SHP77 (cell line): ENCODE measurements around the gene TEAD1.

Source experiments
- DNase-seq, 2 experiments: peaks; one replicate each; lab custom pipeline; 2025; lab: John Stamatoyannopoulos, UW

Gene TEAD1

DNA sequence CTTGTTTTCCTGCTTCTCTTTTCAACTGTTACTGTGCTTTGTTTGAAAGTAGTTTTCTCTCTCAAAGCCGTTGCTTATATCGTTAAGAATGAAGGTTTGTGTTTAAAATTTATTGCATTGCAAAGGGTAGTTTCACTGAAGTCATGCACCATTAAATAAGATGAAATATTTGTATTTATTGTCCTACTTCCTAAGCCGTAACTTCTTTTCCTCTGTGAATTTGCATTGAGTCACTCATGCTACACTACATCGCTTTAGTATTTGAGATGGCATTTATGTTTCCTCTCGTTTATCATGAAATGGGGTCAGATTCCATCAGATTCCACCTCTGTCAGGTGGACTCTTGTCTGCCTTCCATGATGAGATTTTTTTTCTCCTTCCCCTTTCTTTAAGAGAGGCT, 269.1 kb downstream of the TEAD1 start:
- no peak for DNase-seq

DNA sequence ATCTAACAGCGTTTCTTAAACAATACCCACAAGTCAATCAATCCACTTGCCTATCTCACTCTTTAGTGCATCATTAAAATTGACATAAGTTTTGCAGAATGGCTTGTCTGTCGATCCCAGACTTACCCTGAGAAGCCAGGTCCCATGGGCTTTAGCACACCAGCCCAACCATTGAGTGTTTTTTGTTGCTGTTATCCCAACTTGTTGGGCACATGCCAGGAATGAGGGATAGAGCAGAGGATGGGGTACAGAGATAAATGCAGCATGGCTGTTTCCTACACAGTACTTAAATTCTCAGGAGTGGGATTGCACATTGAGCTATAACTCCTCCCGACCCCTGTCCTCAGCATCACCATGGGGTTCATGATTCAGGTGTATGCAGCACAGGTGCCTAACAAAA, 270.7 kb downstream of the TEAD1 start:
- no peak for DNase-seq

DNA sequence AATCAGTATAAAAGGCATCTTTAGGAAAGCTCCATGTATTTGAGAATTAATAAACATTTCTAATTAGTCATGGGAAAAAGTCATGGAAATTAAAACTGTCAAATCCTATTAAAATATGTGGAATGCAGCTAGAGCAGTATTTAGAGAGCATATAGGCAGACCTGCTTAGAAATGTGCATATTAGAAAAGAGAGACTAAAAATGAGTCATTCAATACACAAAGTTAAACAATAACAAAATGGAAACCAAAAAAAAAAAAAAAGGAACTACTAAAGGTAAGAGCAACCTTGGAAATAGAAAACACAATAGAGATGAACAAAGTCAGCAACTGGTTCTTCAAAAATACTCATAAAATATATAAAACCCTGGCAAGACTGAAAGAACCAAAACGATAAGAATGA, 275.2 kb downstream of the TEAD1 start:
- DNase-seq = no peak

DNA sequence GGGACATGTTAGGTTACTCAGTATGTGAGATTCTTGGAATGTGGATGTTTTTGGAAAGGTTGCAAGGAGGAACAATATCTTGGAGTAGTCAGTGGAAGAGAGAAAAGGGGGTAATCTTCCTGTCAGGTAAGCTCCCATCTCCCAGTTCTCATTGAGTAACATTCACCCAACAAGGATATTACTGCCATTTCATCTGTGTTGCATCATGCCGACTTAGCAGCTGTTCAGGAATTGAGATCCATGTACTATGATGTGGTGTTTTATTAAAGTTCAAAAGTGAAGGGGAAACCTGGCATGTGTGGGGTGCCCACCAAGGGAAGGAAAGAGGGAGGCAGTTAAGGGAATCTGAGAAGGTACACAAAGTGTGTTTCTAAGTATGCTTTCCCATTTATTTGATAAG, 276.4 kb downstream of the TEAD1 start:
- no peak for DNase-seq

DNA sequence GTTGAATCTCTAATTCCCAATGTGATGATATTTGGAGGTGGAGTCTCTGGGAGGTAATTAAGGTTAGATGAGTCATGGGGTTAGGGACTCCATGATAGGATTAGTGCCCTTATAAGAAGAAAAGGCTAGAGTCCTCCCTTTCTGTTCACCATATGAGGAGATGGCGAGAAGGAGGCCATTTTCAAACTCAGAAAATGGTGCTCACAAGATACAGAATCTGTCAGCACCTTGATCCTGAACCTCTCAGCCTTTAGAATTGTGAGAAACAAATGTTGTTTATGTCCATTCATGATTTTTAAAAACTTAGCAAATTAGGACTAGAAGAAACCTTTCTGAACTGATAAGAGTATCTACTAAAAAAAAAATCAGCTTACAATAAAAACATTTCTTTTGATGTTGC, 277.2 kb downstream of the TEAD1 start:
- DNase-seq = no peak

DNA sequence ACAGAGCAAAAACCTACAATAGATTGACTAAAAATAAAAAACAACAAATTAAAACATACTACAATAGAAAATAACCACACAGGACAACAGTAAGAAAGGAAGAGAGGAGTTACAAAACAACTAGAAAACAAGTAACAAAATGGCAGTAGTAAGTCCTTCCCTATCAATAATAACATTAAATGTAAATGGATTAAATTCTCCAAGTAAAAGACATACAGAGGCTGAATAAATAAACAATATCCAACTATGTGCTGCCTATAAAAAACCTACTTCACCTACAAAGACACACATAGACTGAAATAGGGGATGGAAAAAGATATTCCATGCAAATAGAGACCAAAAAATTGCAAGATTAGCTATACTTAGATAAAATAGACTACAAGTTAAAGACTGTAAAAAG, 277.9 kb downstream of the TEAD1 start:
- DNase-seq = no peak

DNA sequence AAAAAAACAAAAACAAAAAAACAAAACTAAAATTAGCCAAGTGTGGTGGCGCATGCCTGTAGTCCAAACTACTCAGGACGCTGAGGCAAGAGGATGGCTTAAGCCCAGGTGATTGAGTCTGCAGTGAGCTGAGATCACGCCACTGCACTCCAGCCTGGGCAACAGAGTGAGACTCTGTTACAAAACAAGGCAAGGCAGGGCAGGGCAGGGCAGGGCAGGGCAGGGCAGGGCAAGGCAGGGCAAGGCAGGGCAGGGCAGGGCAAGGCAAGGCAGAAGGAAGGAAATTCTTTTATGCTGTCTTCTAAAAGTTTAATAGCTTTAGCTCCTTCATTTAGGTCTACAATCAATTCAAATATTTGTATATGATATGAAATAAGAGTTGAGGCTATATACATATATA, 284.8 kb downstream of the TEAD1 start:
- DNase-seq = no peak

DNA sequence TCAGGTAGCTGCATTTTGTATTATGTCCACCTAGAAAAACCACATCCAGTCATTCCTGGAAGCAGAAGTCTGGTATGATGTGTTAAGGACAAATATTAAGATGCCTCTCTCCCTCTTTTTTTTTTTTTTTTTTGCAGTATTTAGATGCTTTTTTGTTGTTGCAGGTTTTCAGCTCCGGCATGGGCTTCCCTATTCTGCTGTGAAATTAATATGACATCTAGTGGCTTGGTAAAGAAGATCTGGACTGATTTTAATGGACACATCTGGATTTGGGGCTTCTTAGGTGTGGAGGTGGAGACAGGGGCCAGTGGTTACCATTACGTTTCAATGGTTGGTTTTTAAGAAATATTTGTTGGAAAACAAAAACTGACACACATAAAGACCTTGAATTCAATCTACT, 287.4 kb downstream of the TEAD1 start:
- no peak for DNase-seq

DNA sequence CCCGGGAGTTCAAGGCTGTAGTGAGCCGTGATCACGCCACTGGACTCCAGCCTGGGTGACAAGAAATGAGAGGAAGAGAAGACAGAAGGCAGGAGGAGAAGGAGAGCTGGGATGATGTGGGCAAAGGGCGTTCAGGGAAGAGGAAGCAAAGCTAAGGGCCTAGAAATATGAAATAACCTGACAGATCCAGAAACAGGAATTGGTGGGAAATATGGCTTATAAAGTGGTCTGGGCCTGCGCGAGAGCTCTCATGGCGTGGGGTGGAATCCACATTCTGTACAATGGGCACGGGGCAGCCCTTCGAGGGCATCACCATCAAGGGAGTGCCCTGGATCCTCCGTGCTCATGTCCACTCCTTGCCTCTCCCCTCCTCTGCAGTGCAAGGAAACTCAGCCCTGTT, 288.1 kb downstream of the TEAD1 start:
- no peak for DNase-seq

DNA sequence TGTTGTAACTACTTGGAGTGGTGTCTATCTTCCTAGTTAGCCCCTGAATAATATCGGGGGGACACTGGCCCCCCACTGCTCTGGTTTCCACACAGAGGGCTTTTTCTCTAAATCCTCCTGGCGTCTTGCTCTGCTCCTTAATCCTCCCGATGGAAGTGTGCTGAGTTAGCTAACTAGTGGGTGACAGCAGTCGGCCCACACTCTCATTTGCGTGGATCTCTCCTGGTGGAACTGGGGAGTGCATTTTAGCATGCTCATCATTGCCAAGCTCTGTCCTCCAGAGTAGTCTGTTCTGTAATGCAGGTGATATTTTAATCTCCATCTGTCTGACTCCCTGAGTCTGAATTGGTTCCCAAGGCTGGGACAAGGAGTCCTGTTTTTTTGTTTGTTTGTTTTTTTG, 288.8 kb downstream of the TEAD1 start:
- no peak for DNase-seq

DNA sequence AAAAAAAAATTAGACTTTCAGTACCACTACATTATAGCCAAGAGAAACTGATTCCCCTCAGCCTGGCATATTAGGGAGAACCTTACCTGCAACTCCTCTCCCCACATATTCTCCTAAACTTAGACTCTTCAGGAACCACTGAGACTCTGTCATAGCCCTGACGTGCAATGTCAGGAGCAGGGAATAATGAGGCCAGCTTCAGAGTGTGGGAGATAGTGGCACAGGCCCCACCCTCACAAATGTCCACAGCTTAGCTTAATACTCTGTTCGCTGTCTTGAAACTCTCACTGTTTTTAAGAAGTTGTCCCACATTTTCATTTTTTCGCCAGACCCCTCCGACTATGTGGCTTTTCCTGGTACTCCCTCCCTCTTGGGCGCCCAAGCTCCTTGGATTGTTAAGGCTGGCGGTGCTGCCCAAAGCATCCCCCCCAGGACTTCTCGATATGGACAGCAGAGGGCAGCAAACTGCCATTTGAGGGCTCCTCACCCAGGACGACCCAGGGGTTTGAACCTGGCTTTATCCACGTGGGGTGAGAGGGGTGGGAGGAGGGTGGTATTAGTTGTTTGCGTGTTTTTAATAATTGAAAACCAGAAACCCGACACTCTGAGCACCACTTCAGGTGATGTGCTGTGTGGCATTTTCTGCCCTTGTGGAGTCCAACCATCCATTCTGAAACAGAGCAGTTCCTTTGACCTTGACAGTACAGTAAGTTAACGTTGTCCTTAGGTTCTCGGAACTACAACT, 289.7 kb downstream of the TEAD1 start:
- DNase-seq = peak; percentile 21 to 39

DNA sequence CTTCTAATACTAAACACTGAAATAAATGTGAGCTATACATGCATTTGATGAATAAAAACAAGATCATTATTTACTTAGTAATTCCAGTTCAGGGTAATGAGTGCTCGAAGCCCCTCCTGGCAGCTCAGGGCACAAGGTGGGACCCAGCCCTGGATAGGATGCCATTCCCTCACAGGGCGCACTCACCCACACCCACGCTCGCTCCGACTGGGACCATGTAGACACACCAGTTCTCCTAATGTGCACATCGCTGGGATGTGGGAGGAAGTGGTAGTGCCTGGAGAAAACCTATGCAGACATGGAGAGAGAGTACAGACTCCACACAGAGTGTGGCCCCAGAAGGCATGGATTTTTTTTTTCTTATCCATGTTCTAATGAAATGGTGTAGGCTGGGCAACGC, 290.4 kb downstream of the TEAD1 start:
- no peak for DNase-seq

DNA sequence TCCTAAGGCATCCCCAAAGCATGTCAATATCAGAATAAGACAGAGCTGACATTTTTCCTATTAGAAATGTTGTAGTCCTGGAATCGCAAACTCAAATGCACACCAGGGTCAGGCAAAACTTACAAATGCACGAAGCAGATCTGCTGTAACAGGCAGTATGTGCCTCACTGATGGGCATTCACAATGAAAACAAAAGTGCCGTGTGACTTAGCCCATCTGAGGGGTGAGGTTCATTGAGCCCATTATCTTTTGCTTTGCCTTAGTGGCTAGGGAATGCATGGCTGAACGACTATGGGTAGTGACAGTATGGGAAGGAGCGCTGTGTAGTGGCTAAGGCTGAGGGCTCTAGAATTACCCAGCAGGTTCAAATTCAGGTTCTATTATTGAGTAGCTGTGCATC, 291.8 kb downstream of the TEAD1 start:
- no peak for DNase-seq

DNA sequence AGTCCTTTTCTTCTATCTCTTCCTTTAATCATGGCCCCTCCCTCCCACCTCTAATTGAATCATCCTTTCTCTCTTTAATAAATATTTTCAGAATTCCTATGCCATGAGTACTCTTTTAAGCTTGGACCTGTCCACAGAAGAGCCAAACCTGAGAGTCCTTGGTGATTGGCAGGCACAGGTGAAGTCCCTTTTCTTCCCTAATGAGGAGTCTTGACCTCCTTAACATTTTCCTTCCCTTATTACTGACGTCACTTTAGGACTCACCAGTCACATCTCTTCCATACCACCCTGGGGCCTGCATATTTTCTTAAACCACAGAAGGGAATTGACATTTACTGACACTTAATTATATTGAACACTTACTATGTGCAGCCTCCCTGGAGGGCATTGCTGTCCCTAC, 293.9 kb downstream of the TEAD1 start:
- no peak for DNase-seq

DNA sequence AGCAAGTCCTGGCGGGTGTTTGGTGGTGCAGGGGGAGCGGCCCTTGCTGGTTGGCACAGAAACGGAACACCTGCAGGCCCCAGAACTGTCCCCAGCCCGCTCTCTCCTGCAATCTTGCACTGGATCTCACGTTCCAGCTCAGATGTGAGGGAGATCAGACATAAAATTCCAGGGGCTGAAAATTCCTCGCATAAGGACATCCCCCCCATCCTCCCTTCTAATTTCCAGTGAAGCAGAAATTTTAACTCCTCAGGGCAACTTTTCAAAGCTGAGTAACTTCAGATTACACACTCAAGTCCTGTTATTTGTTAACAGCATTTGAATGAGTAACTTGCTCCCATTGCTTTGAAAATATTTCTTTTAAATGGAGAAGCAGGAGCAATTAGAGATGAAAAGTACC, 294.6 kb downstream of the TEAD1 start:
- no peak for DNase-seq

DNA sequence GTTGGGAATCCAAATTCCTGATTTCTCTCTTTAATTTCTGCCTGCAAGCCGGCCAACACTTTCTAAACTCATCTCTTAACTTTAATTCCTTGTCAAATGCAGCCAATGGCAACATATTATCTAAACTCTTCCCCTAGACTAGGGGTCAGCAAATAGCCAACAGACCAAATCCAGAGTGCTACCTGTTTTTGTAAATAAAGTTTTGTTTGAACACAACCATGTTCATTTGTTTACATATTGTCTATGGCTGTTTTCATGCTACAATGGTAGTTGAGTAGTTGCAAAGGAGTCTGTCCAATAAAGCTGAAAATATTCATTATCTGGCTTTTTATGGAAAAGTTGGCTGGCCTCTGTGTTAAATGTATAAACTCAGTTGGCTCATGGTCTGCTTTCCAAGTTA, 297.7 kb downstream of the TEAD1 start:
- no peak for DNase-seq

DNA sequence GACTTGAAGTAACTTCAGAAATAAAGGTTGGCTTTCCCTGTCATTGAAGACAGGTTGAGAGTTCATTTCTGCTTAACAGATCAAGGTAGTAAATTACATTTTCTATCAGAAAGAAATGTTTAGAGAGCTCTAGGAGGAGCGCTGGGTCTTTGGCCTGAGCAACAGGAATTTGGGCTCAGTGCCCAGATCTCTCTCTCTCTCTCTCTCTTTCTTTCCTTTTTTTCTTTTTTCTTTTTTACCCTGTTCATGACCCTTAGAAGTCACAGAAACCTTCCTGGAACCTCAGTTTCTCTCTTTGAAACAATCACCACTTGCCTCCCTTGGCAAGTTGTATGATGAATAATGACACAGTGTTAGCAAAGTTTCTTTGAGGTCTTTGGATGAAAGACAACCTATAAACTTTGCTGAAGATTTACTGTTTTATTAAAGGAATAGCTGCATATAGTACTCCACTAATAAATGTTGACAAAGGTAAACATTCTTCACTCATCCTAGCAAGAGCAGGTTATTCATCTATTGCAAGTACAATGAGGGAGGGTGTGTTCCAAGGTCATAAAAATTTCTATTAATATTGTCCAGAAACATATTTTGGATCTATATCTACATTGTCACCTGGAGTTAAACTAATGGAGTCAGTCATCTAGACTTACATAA, 299.4 kb downstream of the TEAD1 start:
- DNase-seq = no peak

DNA sequence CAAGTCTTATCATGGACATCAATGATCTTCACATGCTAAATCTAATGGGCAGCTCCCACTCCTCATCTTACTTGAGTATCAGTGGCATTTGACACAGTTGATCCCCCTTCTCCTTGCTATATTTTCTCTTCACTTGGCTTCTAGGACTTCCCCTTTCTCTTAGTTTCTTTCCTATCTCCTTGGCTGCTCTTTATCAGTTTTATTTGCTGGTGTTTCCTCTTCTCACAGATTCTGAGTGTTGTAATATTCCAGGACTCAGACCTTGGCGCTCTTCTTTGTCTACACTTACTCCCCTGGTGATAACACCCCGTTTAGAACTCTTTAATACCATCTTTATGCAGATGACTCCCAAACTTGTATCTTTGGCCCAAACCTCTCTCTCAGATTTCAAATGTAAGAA, 301.0 kb downstream of the TEAD1 start:
- no peak for DNase-seq

DNA sequence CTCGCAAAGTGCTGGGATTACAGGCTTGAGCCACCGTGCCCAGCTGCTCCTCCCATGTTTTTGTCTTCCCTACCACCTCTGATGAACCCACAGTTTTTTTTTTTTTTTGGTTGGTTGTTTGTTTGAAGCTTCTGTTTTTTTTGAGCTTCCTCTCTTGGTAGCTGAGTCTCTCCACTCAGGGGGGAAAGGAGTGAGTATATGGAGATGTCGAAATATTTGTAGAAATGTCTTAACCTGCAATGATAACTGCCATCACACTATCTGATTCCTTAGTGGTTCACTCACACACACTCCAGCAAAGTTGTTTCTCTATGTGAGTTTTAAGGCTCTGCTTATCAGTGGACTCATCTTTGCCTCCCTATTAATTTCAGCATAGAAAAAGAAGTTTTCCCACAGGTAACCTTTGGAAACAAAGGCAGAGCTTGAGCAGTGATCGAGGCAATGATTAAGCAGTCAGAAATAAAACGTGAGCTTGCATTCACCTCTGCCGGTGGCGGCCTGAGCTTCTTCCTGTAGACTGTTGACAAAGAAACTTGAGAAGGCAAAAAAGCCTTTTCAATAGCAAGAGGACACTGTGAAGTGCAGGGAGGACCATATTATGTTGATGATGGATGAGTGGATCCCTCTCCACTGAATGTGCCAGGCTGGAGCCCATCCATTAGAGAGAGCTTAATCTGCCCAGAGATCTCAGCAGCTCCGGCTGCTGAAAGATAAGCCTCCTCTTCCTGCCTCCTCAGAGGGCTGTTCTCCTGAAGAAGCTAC, 305.9 kb downstream of the TEAD1 start:
- peak; percentile 32 to 50 for DNase-seq

DNA sequence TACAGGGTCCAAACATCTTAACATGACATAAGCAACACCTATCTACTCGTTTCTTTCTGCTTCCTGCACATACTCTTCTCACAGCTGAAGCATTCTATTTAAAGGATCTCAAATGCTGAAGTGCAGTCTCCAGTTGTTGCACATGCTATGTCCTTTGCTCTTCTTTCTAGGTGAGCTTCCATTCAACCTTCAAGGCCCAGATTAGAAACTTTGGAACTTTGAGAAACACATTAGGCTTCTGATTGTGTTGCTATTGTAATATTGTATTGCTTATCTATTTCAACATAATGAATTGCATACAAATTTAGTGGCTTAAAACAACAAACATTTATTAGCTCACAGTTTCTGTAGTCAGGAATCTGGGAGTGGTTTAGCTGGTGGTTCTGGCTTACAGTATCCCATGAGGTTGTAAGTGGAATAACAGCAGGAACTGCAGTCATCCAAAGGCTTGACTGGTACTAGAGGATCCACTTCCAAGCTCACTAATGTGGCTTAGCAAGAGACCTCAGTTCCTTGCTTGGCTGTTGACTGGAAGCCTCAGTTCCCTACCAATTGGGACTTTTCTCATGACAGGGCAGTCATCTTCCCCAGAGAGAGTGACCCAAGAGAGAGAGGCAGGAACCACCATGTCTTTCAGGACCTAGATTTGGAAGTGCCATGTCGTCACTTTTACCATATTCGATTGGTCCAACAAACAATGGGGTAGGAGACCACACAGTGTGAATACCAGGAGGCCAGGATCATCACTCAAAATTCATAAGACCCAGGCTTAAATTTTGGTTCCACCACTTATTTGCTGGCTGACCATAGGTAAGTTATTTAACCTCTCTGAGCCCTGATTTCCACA, 307.7 kb downstream of the TEAD1 start:
- no peak for DNase-seq

DNA sequence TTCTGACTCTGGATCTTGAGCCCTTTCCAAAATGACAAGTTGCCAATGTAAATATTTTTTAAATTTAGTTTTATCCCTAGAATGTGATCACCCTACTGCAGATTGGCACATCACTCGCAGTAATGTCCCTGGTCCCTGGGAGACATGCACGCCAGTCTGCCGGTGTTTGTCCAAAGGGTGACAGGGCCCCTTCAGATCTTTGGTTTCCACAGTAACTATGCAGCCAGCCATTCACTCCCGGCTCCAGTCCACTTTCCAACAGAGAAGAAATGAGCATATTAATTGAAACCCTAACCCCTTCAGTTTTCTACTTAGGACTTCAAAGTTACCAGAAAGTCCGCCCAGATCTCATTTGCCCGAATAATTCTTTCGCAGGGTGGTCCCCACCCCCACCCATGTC, 309.1 kb downstream of the TEAD1 start:
- no peak for DNase-seq

DNA sequence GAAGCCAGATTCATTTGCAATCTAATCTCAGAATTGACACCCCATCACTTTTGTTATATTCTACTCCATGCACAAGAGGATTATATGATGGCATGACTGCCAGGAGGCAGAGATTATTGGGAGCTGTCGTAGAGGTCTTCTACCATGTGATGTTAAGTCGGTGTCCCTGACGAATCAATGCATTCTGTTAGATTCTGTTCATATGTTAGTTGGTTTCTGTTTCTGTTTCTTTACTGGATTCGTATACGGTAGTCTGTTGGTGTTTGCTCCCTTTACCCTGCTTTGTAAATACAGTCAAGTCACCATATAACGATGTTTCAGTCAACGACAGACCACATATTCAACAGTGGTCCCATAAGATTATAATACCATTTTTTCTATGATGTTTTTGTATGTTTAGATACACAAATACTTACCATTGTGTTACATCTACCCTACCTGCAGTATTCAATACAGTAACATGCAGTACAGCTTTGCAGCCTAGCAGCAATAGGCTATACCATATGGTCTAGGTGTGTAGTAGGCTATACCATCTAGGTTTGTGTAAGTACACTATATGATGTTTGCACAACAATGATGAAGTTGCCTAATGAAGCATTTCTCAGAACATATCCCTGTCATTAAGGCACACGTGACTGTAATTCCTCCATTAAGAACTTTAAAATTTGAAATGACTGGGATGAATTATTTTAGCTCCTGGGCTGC, 312.1 kb downstream of the TEAD1 start:
- no peak for DNase-seq
